ENCODE measurements around the gene PSMD14. TPM values are rescaled to one million over a fixed set of nuclear protein-coding genes. Genes with fewer than 3 reads are reported as not detected.

Gene PSMD14
- total and polyA plus RNA-seq, 2 of the 8 experiments (the other 6 are each of a cell fraction or from before 2014, with no cell fraction given) = 53.9 to 88.7 TPM

DNA sequence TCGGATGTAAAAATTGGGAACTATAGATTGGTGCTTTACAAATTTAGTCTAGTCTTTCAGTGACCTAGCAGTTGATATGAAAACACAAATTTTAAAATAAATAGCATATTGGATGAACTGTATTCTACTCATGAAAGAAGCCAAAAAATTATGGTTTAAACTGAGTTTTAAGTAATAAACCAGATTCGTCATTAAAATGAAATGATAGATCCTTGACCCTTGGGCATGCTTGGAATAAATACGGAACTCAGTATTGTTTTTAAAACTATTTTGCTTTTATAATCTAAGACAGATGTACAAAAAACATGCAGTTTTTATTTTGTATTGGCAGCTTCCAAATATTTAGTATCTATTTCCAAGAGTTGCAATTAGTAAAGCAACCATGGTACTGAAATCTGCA, 73.3 kb downstream of the PSMD14 start:
- no peaks in the 10 kb centered on the region for H3K27me3 ChIP-seq (replicated peaks in 1 of 4; ENCODE audit: control insufficient read depth in 3 of 4, extremely low read depth in 1 of 4, insufficient read depth in 3 of 4, low read length in 3 of 4)
- CTCF ChIA-PET (ENCODE audit: partially characterized antibody) = interaction anchor here (0.6 to 1.3 kb wide), 3 partner anchors 8 to 34 kb away, joined by 3 to 4 read pairs (median 3); no protein-coding TSS in a partner anchor
- DNase-seq (ENCODE audit: low read depth in 1 of 2, low spot score in 2 of 2) = no peak

More for the DNA sequence above, 73.3 kb downstream of the PSMD14 start:
- WGBS, 2 experiments (ENCODE audit: extremely low coverage in 1 of 2, insufficient coverage in 1 of 2, insufficient read length in 1 of 2, insufficient replicate concordance in 2 of 2, low coverage in 1 of 2, low lambda C conversion rate in 2 of 2, missing lambda C conversion rate in 1 of 2) = 89% methylated on average over 3 of the region's 3 CpGs; no CpG with 5 or more reads in 1 of the 2 experiments
- Histone ChIP-seq H4K91ac (replicated peaks; ENCODE audit: insufficient read length, low read length) (no peak overlapping the region), H2AFZ (ENCODE audit: low read length) (no peak overlapping the region), H3K23ac (ENCODE audit: insufficient read length) (no peak overlapping the region), H3K14ac (ENCODE audit: insufficient read length) (no peak overlapping the region), H3K23me2 (ENCODE audit: low read depth, low read length) (no peaks in the 10 kb centered on the region), H3K4me2 (ENCODE audit: insufficient read depth in 1 of 2, low read depth in 2 of 2, low read length in 2 of 2) (no peak overlapping the region), H3K9me3 (ENCODE audit: insufficient read depth in 2 of 2, low read depth in 1 of 2, low read length in 1 of 2) (no peaks in the 10 kb centered on the region), H2BK20ac (ENCODE audit: low read length) (no peak overlapping the region), H3K18ac (ENCODE audit: extremely low read depth, low read length) (no peak overlapping the region), H4K8ac (ENCODE audit: extremely low read depth, insufficient read depth, low read length) (no peak overlapping the region), H3K56ac (replicated peaks; ENCODE audit: insufficient read length, low read depth, low read length) (no peak overlapping the region), H2BK12ac (ENCODE audit: low read depth, low read length) (no peak overlapping the region), H3K9ac (replicated peaks in 1 of 4; ENCODE audit: extremely low read depth in 1 of 4, low read depth in 3 of 4, low read length in 3 of 4) (no peak overlapping the region), H2BK120ac (replicated peaks; ENCODE audit: low read depth, low read length) (no peak overlapping the region), H3K4me1 (replicated peaks in 1 of 4; ENCODE audit: control insufficient read depth in 3 of 4, insufficient read depth in 4 of 4, low read length in 3 of 4) (no peaks in the 10 kb centered on the region), H2BK5ac (ENCODE audit: low read depth, low read length) (no peak overlapping the region), H3K4me3 (ENCODE audit: extremely low read depth in 1 of 4, insufficient read depth in 2 of 4, low read depth in 3 of 4, low read length in 4 of 4) (no peak overlapping the region), H3K4ac (replicated peaks; ENCODE audit: insufficient read length, low read depth, low read length) (no peak overlapping the region), H2BK15ac (ENCODE audit: low read length) (no peak overlapping the region), H4K20me1 (replicated peaks in 1 of 2; ENCODE audit: control insufficient read depth in 1 of 2, insufficient read depth in 2 of 2, low read length in 2 of 2) (peaks cover 0 to 2% of the 10 kb centered on the region in 2 experiments), H3K79me1 (ENCODE audit: low read depth, low read length) (no peaks in the 10 kb centered on the region), H3K79me2 (ENCODE audit: control insufficient read depth in 1 of 2, insufficient read depth in 2 of 2, low read length in 2 of 2) (no peaks in the 10 kb centered on the region), H2AK5ac (ENCODE audit: low read depth, low read length) (no peak overlapping the region), H3K36me3 (ENCODE audit: control insufficient read depth in 2 of 4, insufficient read depth in 4 of 4, low read length in 3 of 4) (no peaks in the 10 kb centered on the region; a peak in 2 of 8 replicates), H4K5ac (ENCODE audit: insufficient read length, low read depth, low read length) (no peak overlapping the region), H3K27ac (ENCODE audit: low read depth, low read length) (no peak overlapping the region)
- FAIRE-seq = no peak
- TF ChIP-seq EP300 (IDR thresholded peaks at IDR 0.05; ENCODE audit: borderline replicate concordance in 1 of 2, low read depth in 2 of 2, low read length in 2 of 2) = no peak
- TF ChIP-seq CEBPB (IDR thresholded peaks at IDR 0.05; ENCODE audit: low read depth, low read length) = no peak
- no peak for TF ChIP-seq POLR2AphosphoS5 (IDR thresholded peaks at IDR 0.05; ENCODE audit: low read depth, low read length)
- no peak for TF ChIP-seq SIRT6 (IDR thresholded peaks at IDR 0.05; ENCODE audit: low read length)
- TF ChIP-seq CTBP2 (IDR thresholded peaks at IDR 0.05; ENCODE audit: borderline replicate concordance, insufficient read depth, insufficient read length, low read length) = no peak
- TF ChIP-seq BACH1 (IDR thresholded peaks at IDR 0.05; ENCODE audit: low read length) = no peak
- no peak for TF ChIP-seq SIX5 (IDR thresholded peaks at IDR 0.05; ENCODE audit: low read depth, low read length)
- no peak for TF ChIP-seq JUND (IDR thresholded peaks at IDR 0.05; ENCODE audit: low read length)
- TF ChIP-seq, protein P1, sequence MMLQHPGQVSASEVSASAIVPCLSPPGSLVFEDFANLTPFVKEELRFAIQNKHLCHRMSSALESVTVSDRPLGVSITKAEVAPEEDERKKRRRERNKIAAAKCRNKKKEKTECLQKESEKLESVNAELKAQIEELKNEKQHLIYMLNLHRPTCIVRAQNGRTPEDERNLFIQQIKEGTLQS (IDR thresholded peaks at IDR 0.05; ENCODE audit: insufficient read depth, low read depth, low read length) = no peak
- TF ChIP-seq HDAC2 (IDR thresholded peaks at IDR 0.05; ENCODE audit: borderline replicate concordance in 1 of 2, low read depth in 2 of 2, low read length in 2 of 2) = no peak
- no peak for TF ChIP-seq CHD1 (IDR thresholded peaks at IDR 0.05; ENCODE audit: low read depth, low read length)
- TF ChIP-seq TCF12 (IDR thresholded peaks at IDR 0.05; ENCODE audit: low read depth, low read length) = no peak
- TF ChIP-seq GTF2F1 (IDR thresholded peaks at IDR 0.05; ENCODE audit: borderline replicate concordance, low read depth, low read length) = no peak
- POLR2A ChIA-PET (ENCODE audit: partially characterized antibody) = interaction anchor here (1.6 kb wide), 1 partner anchor 74 kb away, joined by 5 read pairs; the partner anchor contains the start of gene PSMD14

Data from H1 (cell line).